Immature natural killer cell (primary cell): ENCODE measurements around the gene FOXL3. TPM values are rescaled to one million over a fixed set of nuclear protein-coding genes. Genes with fewer than 3 reads are reported as not detected.
A peak's percentile ranks its signal among the peaks of the same experiment; 100 is the strongest.
"Not testable (repeated sequence)": the region's sequence is repeated elsewhere in the genome, so short reads cannot be mapped to it uniquely, and the experiment has no call there.

Experiments
- DNase-seq, 3 donors: peaks; one replicate each; pipeline ENCODE4 v3.0.0; 2022; ENCODE audit warnings: mixed read lengths in 1 of 3
- H3K27ac Mint-ChIP-seq, 6 donors: one replicate each; pipeline ENCODE4 v1.8.0; 2020; ENCODE audit warnings: mixed read lengths in 6 of 6, mild to moderate bottlenecking in 5 of 6, inconsistent platforms in 4 of 6, moderate library complexity in 3 of 6
- H3K27me3 Mint-ChIP-seq, 3 donors: one replicate each; pipeline ENCODE4 v1.8.0; 2020 to 2021; ENCODE audit warnings: low read depth in 3 of 3, mild to moderate bottlenecking in 3 of 3, mixed read lengths in 3 of 3, moderate library complexity in 3 of 3, inconsistent platforms in 1 of 3
- H3K36me3 Mint-ChIP-seq, 3 donors: one replicate each; pipeline ENCODE4 v1.8.0; 2020; ENCODE audit warnings: mixed read lengths in 3 of 3, inconsistent platforms in 2 of 3, mild to moderate bottlenecking in 2 of 3
- H3K4me1 Mint-ChIP-seq, 2 donors: one replicate each; pipeline ENCODE4 v1.8.0; 2020; ENCODE audit warnings: inconsistent platforms in 2 of 2, mild to moderate bottlenecking in 2 of 2, mixed read lengths in 2 of 2, moderate library complexity in 1 of 2
- H3K4me3 Mint-ChIP-seq, 5 donors: one replicate each; pipeline ENCODE4 v1.8.0; 2020; ENCODE audit warnings: mild to moderate bottlenecking in 5 of 5, mixed read lengths in 5 of 5, inconsistent platforms in 3 of 5, moderate library complexity in 3 of 5
- H3K9me3 Mint-ChIP-seq, 6 donors: one replicate each; pipeline ENCODE4 v1.8.0; 2020; ENCODE audit warnings: mild to moderate bottlenecking in 6 of 6, mixed read lengths in 6 of 6, inconsistent platforms in 4 of 6, moderate library complexity in 3 of 6
- polyA plus RNA-seq, 3 donors: library from polyadenylated mRNA; unstranded; fragments of 300-500 nt; fragmentation: Illumina TruSeq; gene quantifications; one replicate each; pipeline ENCODE4 v1.2.3, GENCODE V29; 2021

The FOXL3 gene
- polyA plus RNA-seq, 3 donors from 2014 or later = not detected

DNA sequence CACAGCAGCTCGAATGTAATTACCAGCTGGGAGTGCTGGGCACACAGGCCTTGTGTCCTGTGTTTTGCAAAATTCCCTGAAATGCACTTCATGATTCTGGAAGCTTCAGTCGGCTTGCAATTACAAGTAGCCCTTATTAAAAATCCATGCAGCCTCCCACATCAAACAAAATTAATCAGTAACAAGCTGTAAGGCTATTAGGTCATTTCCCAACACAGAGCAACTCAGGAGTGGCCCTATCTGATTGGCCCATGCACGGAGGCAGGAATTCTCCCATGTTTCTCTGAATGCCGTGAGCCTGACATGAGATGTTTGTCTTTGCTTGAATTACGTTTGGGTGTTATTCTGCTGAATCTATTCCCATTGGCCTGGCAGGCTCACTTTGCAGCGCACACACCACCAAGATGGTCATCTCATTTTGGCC, 36.9 kb downstream of the FOXL3 start:
- Mint-ChIP-seq H3K27ac (no peak overlapping the region), H3K4me3 (no peak overlapping the region), H3K36me3 (no peaks in the 10 kb centered on the region), H3K27me3 (peaks cover 4 to 13% (median 7%) of the 10 kb centered on the region in 3 donors), H3K4me1 (peaks cover 0 to 4% of the 10 kb centered on the region in 2 donors), H3K9me3 (peaks cover 0 to 1% (median 0%) of the 10 kb centered on the region in 6 donors)
- no peak for DNase-seq

DNA sequence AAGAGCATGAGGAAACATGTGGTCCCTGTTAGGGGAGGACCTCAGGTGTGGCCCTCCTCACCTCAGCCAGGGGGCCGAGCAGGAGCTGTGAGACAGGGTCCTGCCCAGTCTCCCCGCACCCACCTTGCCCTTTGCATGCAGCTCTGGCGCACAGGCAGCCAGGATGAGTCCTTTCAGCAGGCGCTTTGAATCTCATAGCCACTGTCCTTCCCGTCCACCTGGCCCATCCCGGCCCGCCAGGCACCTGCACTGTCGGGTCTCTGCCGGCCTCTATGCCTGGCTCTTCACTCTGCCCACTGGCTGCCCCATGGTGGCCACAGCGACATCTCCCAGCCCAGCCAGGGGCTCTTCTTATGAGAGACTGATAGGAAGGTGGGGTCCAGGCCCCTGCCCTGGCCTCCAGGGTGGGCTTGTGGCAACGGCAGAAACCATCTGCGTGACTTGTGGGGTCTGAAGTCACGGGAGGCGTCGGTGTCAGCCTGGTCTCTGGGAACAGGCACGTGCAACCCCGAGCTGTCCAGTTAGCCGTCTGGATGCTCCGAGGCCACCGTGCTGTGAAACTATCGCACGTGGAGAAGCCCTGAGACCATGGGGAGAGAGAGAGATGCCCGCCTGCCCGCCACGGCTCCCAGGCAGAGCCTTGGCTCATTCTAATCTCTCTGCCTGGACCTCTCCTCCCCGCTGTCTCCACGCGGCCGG, 37.4 kb downstream of the FOXL3 start:
- no peak for DNase-seq
- Mint-ChIP-seq H3K27ac (no peak overlapping the region), H3K36me3 (no peaks in the 10 kb centered on the region), H3K4me3 (no peak overlapping the region), H3K4me1 (peaks cover 0 to 3% of the 10 kb centered on the region in 2 donors), H3K9me3 (peaks cover 0 to 1% (median 0%) of the 10 kb centered on the region in 6 donors), H3K27me3 (peaks cover 6 to 13% (median 7%) of the 10 kb centered on the region in 3 donors)

DNA sequence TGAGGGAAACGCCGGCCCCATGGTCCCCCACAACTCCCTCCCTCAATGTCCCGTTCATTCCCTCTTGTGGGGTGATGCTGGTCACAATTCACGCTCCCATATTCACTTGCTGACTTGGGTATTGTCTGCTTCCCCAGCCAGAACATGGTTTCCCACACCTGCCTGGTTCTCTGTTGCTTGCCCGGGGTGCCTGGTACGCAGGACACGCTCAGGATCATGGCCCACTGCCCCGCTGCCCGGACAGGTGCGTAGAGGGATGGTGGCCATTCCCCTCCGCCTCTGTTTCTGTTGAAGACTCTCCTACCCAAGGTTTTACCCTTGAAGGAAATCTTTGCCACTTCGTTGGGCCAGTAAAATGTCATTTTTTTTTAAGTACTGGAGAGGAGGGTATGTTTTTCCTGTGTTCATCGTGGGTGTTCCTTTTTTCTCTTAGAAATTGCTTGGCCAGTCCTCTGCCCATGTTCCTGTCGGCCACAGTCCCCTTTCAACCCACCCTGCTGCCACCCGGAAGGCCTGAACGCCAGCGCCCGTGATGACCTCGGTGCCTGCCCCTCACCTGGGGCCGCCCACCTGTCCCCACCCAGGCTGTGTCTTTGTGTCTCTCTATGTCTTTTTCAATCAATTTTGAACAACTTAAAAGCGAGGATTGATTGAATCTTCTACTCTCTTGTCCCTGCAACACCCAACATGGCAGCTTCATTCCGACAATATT, 38.2 kb downstream of the FOXL3 start:
- no peak overlapping the region for H3K27ac Mint-ChIP-seq
- H3K4me3 Mint-ChIP-seq = no peak overlapping the region
- no peak for DNase-seq
- peaks cover 0 to 1% (median 0%) of the 10 kb centered on the region in 6 donors for H3K9me3 Mint-ChIP-seq
- peaks cover 6 to 13% (median 7%) of the 10 kb centered on the region in 3 donors for H3K27me3 Mint-ChIP-seq
- no peaks in the 10 kb centered on the region for H3K36me3 Mint-ChIP-seq
- peaks cover 0 to 2% of the 10 kb centered on the region in 2 donors for H3K4me1 Mint-ChIP-seq

GRCh38 chr7:329691-330281, 39.8 kb downstream of the FOXL3 start:
- no peaks in the 10 kb centered on the region for H3K36me3 Mint-ChIP-seq

DNA sequence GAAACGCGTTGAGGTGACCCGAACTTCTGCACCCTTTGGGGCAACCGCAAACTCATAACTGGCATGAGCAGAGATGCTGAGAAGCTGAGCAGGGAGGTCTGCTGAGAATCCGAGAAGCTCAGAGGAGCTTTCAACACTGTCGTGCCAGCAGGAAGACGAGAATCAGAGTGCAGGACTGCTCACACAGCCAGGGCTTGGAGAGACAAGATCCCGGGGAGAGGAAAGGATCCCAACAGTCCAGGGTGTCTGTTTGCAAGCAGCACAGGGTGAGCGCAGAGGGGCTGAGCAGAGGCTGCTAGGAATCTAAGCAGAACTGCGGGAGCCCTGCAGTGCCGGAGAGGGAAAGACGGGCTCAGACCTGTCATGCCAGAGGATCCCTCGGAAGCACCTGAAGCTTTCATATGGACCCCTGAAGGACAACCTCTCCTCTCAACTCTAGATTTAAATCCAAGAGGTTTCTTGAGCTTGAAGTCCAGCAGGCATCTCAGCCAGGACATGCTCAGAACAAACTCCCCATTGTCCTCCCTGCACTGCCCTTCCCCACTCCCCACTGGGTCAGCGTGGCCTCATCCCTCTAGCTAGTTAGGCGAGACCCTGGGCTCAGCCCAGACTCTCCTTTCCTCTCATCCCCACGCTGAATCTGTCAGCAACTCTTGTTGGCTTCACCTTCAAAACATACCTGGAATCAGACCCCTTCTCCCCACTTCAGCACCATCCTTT, 40.7 kb downstream of the FOXL3 start:
- Mint-ChIP-seq H3K27ac (no peak overlapping the region), H3K9me3 (peaks cover 0 to 1% (median 0%) of the 10 kb centered on the region in 6 donors), H3K4me1 (peaks cover 0 to 7% of the 10 kb centered on the region in 2 donors), H3K27me3 (peaks cover 4 to 13% (median 8%) of the 10 kb centered on the region in 3 donors), H3K4me3 (no peak overlapping the region), H3K36me3 (no peaks in the 10 kb centered on the region)
- DNase-seq = no peak

More at GRCh38 chr7:329691-330281, 39.8 kb downstream of the FOXL3 start:
- Mint-ChIP-seq H3K4me1 (peaks cover 0 to 5% of the 10 kb centered on the region in 2 donors), H3K27me3 (peaks cover 6 to 13% (median 9%) of the 10 kb centered on the region in 3 donors), H3K4me3 (no peak overlapping the region), H3K27ac (no peak overlapping the region), H3K9me3 (peaks cover 0 to 1% (median 0%) of the 10 kb centered on the region in 6 donors)
- DNase-seq = no peak

GRCh38 chr7:332020-332517, 42.1 kb downstream of the FOXL3 start:
- no peak overlapping the region for H3K4me3 Mint-ChIP-seq
- H3K27ac Mint-ChIP-seq = no peak overlapping the region
- H3K4me1 Mint-ChIP-seq = peaks cover 0 to 7% of the 10 kb centered on the region in 2 donors
- H3K27me3 Mint-ChIP-seq = peaks cover 4 to 13% (median 8%) of the 10 kb centered on the region in 3 donors
- no peaks in the 10 kb centered on the region for H3K36me3 Mint-ChIP-seq
- H3K9me3 Mint-ChIP-seq = peaks cover 0 to 1% (median 0%) of the 10 kb centered on the region in 6 donors
- no peak for DNase-seq

DNA sequence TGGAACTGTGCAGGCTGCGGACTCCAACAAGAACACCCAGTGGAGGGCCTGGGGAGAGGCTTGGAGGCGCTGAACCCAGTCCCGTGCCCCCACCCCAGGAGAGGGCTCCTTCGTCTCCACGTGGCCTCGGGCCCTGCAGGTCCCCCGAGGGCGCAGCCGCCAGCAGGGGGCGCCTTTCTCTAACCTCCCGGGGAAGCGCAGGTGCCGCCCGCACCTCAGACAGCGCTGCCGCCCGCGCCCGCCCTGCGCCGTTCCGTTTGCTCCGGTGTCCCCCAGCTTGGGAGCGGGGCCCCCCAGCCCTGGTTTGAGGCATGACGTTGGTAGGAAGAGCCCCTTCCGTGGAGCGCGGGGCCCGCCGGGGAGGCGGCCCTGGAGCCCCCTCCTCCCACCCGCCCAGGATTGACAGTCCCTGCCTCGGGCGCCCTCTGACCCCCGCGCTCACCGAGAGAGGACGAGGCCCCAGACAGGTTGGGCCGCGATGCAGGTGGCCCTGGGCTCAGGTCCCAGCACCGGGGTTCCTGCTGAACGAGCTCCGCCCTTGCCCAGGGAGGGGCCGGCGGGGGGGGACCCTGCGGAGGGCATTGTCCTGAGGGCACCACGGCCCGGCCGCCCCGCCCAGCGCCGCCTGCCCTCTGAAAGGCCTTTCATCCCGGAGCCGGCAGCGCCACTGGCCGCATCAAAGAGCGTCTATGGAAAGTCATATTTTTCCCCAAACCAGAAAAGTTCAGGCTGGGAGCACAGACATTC, 42.8 kb downstream of the FOXL3 start:
- DNase-seq = peak; percentile 70 to 74 (median 71)
- no peak overlapping the region for H3K27ac Mint-ChIP-seq
- peaks cover 0 to 1% (median 0%) of the 10 kb centered on the region in 6 donors for H3K9me3 Mint-ChIP-seq
- H3K4me1 Mint-ChIP-seq = peaks cover 0 to 7% of the 10 kb centered on the region in 2 donors
- H3K36me3 Mint-ChIP-seq = no peaks in the 10 kb centered on the region
- H3K27me3 Mint-ChIP-seq = peaks cover 4 to 13% (median 8%) of the 10 kb centered on the region in 3 donors
- H3K4me3 Mint-ChIP-seq = no peak overlapping the region

GRCh38 chr7:333393-333764, 43.4 kb downstream of the FOXL3 start:
- H3K9me3 Mint-ChIP-seq = peaks cover 0 to 1% (median 0%) of the 10 kb centered on the region in 6 donors
- H3K36me3 Mint-ChIP-seq = no peaks in the 10 kb centered on the region
- no peak overlapping the region for H3K27ac Mint-ChIP-seq
- no peak for DNase-seq
- H3K4me1 Mint-ChIP-seq = peaks cover 0 to 7% of the 10 kb centered on the region in 2 donors
- peaks cover 2 to 15% (median 8%) of the 10 kb centered on the region in 3 donors for H3K27me3 Mint-ChIP-seq
- no peak overlapping the region for H3K4me3 Mint-ChIP-seq

DNA sequence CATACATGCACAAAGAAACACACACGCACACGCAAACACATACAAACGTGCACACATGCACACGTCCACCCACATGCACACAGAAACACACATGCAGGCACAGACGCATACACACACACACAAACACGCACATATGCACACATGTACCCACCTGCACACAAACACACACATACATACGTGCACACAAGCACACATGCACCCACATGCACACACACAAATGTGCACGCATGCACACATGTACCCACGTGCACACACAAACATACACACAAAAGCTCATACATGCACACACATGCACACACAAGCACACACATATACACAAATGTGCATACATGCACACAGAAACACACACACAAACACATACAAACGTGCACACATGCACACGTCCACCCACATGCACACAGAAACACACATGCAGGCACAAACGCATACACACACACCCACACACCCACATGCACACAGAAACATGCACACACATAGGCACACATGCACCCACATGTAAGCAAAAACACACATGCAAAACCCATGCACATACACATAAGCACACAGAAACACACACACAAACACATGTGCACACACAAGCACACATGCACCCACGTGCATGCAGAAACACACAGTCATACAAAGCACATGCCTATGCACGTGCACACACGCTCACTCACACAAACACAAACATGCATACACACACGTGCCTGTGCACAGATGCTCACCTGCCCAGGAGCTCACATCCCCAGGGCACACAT, 44.8 kb downstream of the FOXL3 start:
- Mint-ChIP-seq H3K27me3 (peaks cover 2 to 11% (median 8%) of the 10 kb centered on the region in 3 donors), H3K4me3 (peak overlapping the region in 2 of 5 donors; percentile 25 to 51), H3K9me3 (peaks cover 0 to 1% (median 0%) of the 10 kb centered on the region in 6 donors), H3K4me1 (peaks cover 0 to 7% of the 10 kb centered on the region in 2 donors), H3K27ac (peak overlapping the region in 1 of 6 donors; percentile 6), H3K36me3 (no peaks in the 10 kb centered on the region)
- DNase-seq = no peak

DNA sequence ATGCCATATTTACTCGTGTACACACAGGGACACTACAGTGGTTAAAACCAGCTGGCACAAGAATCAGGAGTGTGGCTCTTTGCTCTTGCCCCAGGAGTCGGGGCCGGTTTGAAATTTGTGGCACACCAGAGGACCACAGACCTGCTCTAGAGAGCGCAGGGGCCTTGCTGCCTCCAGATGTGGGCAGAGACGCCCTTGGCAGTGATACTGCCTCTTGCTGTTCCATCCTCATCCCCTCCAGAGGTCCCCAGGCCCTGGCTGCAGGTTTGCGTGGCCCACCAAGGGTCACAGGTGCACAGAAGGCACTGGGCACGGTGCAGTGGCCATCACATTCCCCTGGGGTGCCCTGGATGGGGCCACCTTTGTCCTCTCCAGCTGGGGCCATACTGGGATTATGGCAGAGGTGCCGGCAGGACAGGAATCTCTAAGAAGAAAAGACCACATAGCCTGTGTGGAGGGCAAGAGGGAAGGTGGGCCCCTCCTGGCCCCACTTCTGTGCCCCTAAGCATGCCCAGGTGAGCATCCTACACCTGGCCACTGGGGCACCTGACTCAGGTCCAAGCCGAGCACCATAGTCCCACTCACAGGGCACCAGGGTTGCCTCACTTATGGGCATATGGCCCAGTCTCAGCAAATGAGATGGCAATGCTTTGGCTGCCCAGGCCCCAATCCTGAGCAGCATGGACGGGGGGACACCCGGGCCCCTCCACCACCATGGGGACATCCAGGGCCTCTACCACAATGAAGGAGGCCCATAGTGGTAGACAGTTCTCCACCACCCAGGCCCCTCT, 45.6 kb downstream of the FOXL3 start:
- Mint-ChIP-seq H3K36me3 (no peaks in the 10 kb centered on the region), H3K27ac (no peak overlapping the region), H3K4me1 (peaks cover 0 to 7% of the 10 kb centered on the region in 2 donors), H3K4me3 (no peak overlapping the region), H3K27me3 (peaks cover 4 to 8% (median 8%) of the 10 kb centered on the region in 3 donors), H3K9me3 (no peaks in the 10 kb centered on the region)
- DNase-seq = no peak

DNA sequence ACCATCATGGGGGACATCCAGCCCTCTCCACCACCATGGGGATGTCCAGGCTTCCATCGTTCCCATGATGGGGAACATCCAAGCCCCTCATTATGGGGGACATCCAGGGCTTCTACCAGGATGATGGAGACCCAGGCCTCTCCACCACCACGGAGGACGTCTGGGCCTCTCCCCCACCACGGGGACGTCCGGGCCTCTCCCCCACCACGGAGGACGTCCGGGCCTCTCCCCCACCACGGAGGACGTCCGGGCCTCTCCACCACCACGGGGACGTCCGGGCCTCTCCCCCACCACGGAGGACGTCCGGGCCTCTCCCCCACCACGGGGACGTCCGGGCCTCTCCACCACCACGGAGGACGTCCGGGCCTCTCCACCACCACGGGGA, 46.2 kb downstream of the FOXL3 start:
- H3K9me3 Mint-ChIP-seq, H3K4me3 Mint-ChIP-seq, DNase-seq, H3K27ac Mint-ChIP-seq, H3K36me3 Mint-ChIP-seq, H3K4me1 Mint-ChIP-seq, H3K27me3 Mint-ChIP-seq: not testable (repeated sequence)
